HG02938 (cell line): ENCODE data around the gene MTHFD1L.

Experiments used
- ATAC-seq: cut with Tn5 transposase; IDR thresholded peaks from one replicate; pipeline ENCODE4 v1.9.1; 2021; ENCODE audit warnings: mild to moderate bottlenecking, moderate library complexity; ENCODE audit not compliant: unreplicated experiment

MTHFD1L gene

DNA sequence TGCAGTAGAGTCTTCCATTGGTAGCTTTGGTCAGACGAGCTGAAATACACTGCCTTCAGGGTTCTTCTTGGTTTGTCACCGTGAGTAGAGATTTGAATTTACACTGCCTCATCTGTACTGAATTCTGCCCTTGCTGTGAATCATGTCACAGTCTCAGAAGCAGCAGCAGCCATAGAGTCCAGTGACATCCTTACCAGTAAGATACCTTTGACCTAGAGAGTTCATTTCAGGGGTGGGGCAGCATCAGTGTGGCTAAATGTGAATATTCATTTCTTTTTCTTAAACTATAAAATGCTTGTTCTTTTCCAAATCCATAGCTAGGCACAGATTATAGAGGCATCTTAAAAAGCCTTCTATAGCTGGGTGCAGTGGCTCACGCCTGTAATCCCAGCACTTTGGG is 223.5 kb downstream of the MTHFD1L start:
- no peak for ATAC-seq

DNA sequence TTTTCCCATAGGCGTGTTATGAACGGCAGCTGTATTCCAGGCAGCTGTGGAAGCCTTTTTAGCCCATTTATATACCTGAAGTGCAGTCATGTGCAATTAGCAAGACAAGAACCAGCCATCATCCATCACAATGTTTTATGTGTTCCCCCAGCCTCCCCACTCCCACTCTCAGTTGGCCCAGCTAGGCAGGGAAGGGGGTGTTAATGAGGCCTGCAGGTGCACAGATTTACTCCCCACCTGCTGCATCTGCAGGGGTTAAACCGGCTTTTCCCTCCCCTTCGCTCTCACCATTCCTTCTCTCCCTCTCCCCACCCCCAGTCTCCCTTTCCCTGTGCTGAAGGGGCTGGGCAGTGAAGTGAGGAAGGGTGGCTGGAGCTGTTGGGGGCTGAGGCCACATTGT is 224.5 kb downstream of the MTHFD1L start:
- no peak for ATAC-seq

DNA sequence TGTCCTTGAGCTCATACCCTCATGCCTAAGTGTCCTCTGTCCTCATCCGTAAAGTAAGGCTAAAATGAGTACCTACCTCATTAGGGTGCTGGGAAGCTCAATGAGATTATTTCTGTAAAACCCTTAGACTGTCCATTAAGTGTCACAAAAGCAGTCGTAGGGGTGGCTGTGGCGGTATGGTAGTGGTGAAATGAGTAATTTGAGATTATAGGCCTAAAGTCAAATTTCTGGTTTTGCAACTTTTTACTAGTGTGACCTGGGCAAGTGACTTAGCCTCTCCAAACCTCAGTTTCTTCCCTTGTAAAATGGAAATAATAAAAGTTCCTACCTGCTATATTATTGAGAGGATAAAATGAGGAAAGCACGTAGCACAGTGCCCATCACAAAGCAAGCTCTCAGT is 226.1 kb downstream of the MTHFD1L start:
- no peak for ATAC-seq

GRCh38 chr6:151092591-151092990 is 227.1 kb downstream of the MTHFD1L start:
- ATAC-seq = no peak

- ATAC-seq = no peak
Observed at GRCh38 chr6:151093706-151094105, 228.2 kb downstream of the MTHFD1L start.

- no peak for ATAC-seq
Observed at GRCh38 chr6:151095538-151096254, 230.2 kb downstream of the MTHFD1L start.

DNA sequence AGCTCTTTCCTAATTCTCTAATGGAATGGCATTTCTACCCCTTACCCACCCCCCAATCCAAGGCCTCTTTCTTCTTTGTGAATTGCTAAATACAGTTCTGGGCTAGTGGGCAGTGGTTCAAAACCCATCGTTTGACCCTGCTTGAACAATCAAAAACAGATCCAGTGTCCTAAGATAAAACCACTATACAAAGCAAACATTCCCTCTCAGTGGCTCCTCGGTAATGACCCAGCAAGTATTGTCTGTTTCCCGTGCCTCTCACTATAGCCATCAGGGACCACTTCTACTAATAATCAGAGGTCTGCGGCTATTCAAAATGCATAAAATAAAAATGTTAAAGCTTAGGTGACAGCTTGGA is 230.7 kb downstream of the MTHFD1L start:
- no peak for ATAC-seq

DNA sequence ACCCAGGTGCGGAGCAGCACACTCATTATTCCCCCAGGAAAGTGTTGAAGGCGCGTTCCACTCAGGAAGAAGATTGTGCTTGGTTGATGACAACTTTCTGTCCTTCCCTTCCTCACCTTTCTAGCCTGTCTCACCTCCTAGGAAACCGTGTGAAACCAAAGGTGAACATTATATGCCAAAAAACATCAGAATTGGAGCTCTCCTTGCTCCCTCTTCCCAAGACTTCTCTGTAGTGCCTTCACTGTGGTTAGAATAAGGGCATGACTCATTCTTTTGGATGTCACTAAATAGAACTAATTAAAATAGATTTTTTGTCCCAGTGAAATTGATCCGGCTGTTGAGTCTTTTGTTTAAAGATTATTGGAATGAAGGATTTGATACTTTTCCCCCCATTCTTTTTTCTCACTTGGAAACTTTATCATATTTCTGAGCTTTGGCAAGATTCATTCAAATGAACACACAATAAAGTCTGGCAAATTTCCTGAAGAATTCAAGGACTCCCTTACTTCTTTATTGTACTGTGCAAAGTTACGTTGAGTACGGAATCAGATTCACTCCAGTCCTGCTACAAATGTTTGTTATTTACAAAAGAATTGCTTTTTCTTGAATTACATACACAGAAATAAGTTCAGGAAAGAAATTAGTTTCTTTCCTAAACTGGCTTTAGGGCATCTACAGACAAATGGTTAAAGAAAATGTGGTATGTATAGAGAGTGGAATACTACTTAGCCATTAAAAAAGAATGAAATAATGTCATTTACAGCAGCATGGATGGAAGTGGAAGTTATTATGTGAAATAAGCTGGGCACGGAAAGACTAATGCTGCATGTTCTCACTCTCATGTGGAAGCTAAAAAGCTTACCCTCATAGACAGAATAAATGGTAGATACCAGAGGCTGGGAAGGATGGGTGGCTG is 231.4 kb downstream of the MTHFD1L start:
- ATAC-seq = no peak

DNA sequence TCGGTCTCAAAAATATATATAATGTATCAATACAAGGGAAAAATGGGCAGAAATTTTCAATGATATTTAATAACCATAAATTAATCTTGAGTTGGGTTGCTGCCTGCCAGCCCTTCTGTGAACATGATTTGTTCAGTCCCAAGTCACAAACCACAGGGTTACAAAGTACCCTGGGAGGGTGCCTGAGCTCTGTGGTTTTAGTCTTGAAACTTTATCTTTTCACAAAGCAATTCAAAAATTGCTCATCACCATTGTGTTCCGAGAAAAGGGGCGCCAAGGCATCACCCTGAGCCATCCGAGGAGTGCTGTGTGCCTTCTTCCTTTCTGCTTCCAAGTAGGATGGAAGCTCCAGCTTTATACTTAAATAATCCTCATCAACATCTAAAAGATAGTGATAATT is 232.7 kb downstream of the MTHFD1L start:
- no peak for ATAC-seq

DNA sequence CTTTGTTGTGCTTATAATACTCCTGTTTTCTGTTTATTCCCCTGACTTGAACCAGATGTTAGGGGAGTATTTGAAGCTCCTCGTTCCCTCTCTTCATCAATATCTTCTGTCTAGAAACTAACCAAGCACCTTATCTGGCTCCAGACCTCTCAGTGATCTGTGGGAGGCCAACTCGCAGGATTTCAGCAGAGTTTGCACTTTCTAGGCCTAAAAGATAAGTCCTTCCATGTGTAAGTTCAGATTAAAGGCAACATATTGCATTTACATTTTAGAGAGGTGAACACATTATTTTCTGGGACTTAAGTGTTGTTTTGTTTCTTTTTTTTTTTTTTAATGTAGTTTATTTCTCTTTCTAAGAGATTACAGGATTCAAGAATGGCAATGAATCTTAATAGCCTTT is 234.8 kb downstream of the MTHFD1L start:
- no peak for ATAC-seq

- no peak for ATAC-seq
Observed at GRCh38 chr6:151101161-151101815, 235.8 kb downstream of the MTHFD1L start.

DNA sequence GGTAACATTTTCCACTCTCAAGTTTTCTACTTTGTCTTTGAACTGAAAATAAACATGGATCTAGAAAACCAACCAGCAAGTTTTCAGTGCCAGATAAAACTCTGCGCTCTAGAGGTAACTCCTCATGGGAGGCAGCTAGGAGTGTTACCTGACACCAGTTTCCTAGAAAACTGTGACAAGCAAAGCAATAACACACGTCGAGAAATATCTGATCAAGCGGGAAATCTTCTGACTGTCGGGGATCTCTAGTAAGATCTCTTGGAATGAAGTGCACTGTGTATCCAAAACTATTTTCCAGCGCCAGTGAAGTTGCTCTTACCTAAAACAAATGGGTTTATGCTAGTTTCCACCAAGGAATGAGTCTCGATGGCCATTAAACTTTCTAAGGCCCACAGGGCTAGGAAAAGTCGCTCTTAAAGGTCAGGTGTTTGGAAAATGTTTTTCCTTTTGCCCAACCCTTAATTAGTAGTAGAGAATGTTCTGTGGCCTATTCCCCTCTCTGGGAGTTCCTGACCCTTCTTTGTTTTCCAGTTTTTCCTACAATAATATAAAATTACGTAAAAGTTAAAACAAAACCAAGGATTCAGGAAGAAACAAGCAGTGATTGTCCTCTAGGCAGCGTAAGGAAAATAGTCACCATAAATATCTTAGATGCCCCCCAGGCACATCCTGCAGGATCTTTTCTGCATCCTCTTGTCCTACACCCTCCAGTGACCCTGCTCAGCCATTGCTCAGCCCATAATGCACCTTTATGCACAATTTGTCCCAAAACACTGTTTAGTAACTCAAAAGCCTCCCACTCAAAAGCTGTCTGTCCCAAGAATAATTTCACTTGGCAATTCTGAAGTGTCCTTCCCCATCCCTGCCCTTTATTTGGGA is 236.6 kb downstream of the MTHFD1L start:
- no peak for ATAC-seq

DNA sequence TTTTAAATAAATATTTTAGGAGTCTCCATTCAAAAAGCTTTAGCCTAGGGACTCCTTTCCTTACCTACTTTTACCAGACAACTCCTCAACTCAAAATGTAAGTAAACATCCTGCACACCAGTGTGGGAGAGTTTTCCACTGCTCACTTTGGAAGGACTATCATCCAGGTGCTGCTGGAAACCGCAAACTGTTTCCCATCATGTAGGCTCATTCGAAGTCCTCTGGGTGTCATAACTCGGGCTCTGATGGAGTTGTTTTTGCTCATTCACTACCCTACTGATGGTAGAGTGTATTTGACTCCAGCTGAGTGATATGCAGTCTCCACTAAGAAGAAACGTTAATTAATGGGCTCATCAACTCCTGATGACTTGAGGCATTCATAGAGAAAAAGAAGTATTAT is 237.8 kb downstream of the MTHFD1L start:
- ATAC-seq = no peak

DNA sequence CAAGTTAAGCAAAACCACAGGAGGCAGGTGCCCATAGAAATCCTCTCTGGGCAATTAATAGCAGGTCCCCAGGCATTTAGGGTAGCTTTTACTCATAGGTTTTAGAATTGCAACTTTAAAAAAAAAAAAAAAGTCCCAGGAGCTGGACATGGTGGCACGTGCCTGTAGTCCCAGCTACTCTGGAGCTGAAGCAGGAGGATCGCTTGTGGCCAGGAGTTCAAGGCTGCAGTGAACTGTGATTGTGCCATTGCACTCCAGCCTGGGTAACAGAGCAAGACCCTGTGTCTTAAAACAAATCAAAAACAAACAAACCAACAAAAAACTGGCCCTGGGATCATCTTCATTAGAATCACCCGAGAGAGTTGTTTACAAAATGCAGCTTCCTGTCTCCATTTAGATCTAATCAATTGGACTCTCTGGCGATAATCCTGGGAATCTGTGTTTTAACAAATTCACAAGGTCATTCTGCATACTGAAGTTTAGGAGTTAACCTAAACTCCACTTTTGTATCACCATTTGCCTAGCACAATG is 242.5 kb downstream of the MTHFD1L start:
- ATAC-seq = no peak

DNA sequence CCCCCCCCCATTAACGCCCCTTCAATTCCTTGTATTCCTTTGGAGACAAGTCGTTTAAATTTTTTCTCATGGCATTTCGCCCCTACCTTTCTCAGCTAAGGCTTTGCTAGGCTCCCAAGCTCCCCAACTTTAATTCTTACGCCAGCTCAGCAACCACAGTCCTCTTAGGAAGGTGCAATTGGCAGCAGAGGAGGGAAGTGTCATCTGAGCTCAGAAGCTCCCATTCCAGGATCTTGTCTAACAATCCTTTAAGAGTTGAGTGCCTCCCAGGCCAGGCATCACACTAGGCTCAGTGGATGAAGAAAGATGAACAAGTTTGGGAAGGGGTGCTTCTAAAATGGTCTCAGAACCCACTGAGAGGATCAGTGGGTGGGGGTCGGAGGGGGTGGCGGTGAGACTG is 243.0 kb downstream of the MTHFD1L start:
- ATAC-seq = no peak

DNA sequence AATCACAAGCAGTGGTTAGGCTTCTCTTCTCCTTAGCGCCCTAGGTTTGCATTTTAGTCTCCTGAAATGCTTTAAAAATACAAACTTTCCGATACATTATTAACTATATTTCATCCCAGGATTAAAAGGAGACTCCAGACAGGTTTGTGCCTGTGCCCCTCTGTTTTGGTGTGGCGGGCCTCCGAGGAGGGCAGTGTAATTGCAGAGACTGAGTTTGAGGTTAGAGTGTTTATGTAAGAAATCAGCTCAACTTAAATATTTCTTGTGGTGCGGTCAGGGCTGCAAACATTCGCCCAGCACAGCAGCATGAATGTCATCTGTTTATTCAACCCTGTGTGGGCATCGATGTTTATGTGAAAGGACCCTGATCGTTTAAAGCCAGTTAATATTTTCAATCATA is 243.9 kb downstream of the MTHFD1L start:
- no peak for ATAC-seq

GRCh38 chr6:151109869-151110575 is 244.5 kb downstream of the MTHFD1L start:
- no peak for ATAC-seq

DNA sequence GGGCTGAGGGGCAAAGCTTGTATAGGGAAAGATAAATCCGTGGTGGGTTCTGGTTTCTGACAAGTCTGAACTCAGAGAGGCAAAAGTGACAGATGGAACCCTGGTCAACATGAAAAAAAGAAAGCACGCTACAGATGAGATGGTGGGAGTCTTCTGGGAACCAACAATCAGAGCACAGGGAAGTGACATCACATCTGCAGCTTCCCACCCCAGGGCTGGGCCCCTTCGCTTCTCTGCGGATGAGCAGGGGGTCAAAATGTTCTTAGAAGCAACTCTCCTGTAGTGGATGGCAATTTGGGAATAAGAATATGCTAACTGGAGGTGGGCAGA is 245.0 kb downstream of the MTHFD1L start:
- ATAC-seq = no peak

GRCh38 chr6:151111670-151112069 is 246.2 kb downstream of the MTHFD1L start:
- no peak for ATAC-seq

- no peak for ATAC-seq
Observed at GRCh38 chr6:151112130-151112529, 246.6 kb downstream of the MTHFD1L start.
